Caco-2 (cell line): Measurements from ENCODE around the gene L1TD1. TPM values are rescaled to one million over a fixed set of nuclear protein-coding genes. Genes with fewer than 3 reads are reported as not detected.
"Not testable (repeated sequence)": the region's sequence is repeated elsewhere in the genome, so short reads cannot be mapped to it uniquely, and the experiment has no call there.

Source experiments
- BruUV-seq: library from RNA; stranded (reverse); fragments of 400-500 nt; replicated peaks from 2 replicates; lab custom pipeline; 2021; lab: Mats Ljungman, UMichigan
- CTCF ChIA-PET: fragments of 300-600 bp; sonication (Branson Sonifier 250); formaldehyde crosslinking; loops from one replicate; lab custom pipeline; 2022; ENCODE audit warnings: antibody characterized with exemption; lab: Charles Lee
- POLR2A ChIA-PET: fragments of 300-600 bp; sonication (Branson Sonifier 250); formaldehyde crosslinking; loops from one replicate; lab custom pipeline; 2022; ENCODE audit warnings: antibody characterized with exemption; lab: Charles Lee
- DNase-seq, 2 experiments: peaks; one replicate each; pipeline versions ENCODE4 v3.0.0 to v3.0.0-alpha.2; 2020 to 2022
- H3K27me3 ChIP-seq: replicated peaks from 2 replicates; pipeline ENCODE4 v1.6.0; 2011; ENCODE audit warnings: low read length; ENCODE audit not compliant: control insufficient read depth, insufficient read depth
- H3K36me3 ChIP-seq: 2 replicates; pipeline ENCODE4 v1.5.1; 2011; ENCODE audit warnings: low read length; ENCODE audit not compliant: control insufficient read depth, insufficient read depth
- H3K4me1 ChIP-seq: fragments of 250-450 bp; sonication (Bioruptor Pico); 2 replicates; pipeline ENCODE4 v1.5.1; 2020; ENCODE audit warnings: mild to moderate bottlenecking
- H3K4me3 ChIP-seq: 2 replicates; pipeline ENCODE4 v1.5.1; 2011; ENCODE audit warnings: low read depth, mild to moderate bottlenecking, control low read depth, low read length
- H3K9me3 ChIP-seq: fragments of 250-450 bp; sonication (Bioruptor Pico); 2 replicates; pipeline ENCODE4 v1.5.1; 2020; ENCODE audit warnings: mild to moderate bottlenecking, moderate library complexity
- H3K27ac Mint-ChIP-seq: one replicate; pipeline ENCODE4 v1.8.0; 2022; ENCODE audit warnings: mixed read lengths; ENCODE audit not compliant: unreplicated experiment
- H3K27me3 Mint-ChIP-seq: one replicate; pipeline ENCODE4 v1.8.0; 2022; ENCODE audit warnings: mixed read lengths; ENCODE audit not compliant: insufficient read depth, unreplicated experiment
- H3K36me3 Mint-ChIP-seq: one replicate; pipeline ENCODE4 v1.8.0; 2022; ENCODE audit warnings: mild to moderate bottlenecking, mixed read lengths; ENCODE audit not compliant: insufficient read depth, unreplicated experiment
- H3K4me1 Mint-ChIP-seq: one replicate; pipeline ENCODE4 v1.8.0; 2022; ENCODE audit warnings: low read depth, mixed read lengths; ENCODE audit not compliant: unreplicated experiment
- H3K4me3 Mint-ChIP-seq: one replicate; pipeline ENCODE4 v1.8.0; 2022; ENCODE audit warnings: mild to moderate bottlenecking, moderate library complexity, mixed read lengths; ENCODE audit not compliant: unreplicated experiment
- H3K9me3 Mint-ChIP-seq: one replicate; pipeline ENCODE4 v1.8.0; 2022; ENCODE audit warnings: mixed read lengths; ENCODE audit not compliant: unreplicated experiment
- intact Hi-C: fragments of 100-400 bp; cut with micrococcal nuclease; formaldehyde crosslinking; loops from one replicate; pipeline ENCODE4 v1.10.0; 2022; ENCODE audit not compliant: unreplicated experiment
- total RNA-seq: library from RNA; stranded (reverse); gene quantifications from 2 replicates; pipeline ENCODE4 v1.2.3, GENCODE V29; 2022
- TF ChIP-seq, protein P1 (sequence below), 2 experiments: fragments of 200-600 bp in 1 of 2; IDR thresholded peaks; 1 replicate in 1 of 2; 2 replicates in 1 of 2; pipeline versions ENCODE4 v1.5.1 to v1.8.0; 2011 to 2022; ENCODE audit warnings: antibody characterized with exemption in 1 of 2, control low read depth in 1 of 2, inconsistent platforms in 1 of 2, low read depth in 1 of 2, low read length in 1 of 2, mild to moderate bottlenecking in 1 of 2, moderate library complexity in 1 of 2; ENCODE audit not compliant: insufficient read depth in 1 of 2, severe bottlenecking in 1 of 2, unreplicated experiment in 1 of 2

The L1TD1 gene
- total RNA-seq, 1 experiment from 2014 or later, result 0.29 TPM

DNA sequence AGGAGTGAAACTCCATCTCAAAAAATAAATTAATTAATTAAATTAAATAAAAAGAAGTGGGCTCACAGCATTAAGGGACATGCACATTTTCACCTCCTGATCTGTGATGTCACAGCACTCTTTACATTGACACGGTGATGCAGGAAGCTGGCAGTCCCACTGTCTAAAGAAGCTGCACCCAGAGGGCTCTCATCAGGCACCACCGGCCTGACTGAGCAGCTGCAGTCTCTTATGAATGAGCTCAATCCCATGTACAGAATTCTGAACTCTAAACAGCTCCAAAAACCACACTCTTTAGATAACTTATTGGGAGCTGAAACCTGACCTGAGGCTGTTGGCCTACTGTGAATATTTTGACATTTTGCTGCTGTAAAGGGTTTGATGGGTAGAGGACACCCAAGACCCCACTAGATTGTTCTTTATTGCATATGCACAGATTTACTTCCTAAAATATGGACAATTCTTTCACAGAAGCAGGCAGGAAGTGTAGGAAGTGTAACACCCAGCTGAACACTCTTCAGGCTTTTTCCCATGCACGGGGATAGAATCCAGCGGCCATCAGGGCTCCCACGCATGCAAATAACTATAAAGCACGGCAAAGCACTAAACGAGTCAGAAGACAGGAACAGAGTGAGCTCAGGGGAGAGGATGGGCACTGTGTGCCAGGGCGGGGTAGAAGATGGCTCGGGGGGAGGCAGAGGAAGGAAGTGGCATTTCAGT, 46.2 kb downstream of the L1TD1 start:
- Histone ChIP-seq H3K9me3 (no peaks in the 10 kb centered on the region; the same call in 1 of the 2 replicates), H3K4me1 (peaks cover 25% of the 10 kb centered on the region), H3K4me3 (no peak overlapping the region), H3K36me3 (no peaks in the 10 kb centered on the region), H3K27me3 (no peaks in the 10 kb centered on the region)
- DNase-seq, result no peak
- TF ChIP-seq, protein P1, sequence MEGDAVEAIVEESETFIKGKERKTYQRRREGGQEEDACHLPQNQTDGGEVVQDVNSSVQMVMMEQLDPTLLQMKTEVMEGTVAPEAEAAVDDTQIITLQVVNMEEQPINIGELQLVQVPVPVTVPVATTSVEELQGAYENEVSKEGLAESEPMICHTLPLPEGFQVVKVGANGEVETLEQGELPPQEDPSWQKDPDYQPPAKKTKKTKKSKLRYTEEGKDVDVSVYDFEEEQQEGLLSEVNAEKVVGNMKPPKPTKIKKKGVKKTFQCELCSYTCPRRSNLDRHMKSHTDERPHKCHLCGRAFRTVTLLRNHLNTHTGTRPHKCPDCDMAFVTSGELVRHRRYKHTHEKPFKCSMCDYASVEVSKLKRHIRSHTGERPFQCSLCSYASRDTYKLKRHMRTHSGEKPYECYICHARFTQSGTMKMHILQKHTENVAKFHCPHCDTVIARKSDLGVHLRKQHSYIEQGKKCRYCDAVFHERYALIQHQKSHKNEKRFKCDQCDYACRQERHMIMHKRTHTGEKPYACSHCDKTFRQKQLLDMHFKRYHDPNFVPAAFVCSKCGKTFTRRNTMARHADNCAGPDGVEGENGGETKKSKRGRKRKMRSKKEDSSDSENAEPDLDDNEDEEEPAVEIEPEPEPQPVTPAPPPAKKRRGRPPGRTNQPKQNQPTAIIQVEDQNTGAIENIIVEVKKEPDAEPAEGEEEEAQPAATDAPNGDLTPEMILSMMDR (IDR thresholded peaks at IDR 0.05; ENCODE audit: insufficient read depth in 1 of 2, low read depth in 1 of 2, low read length in 1 of 2, severe bottlenecking in 1 of 2, unreplicated experiment in 1 of 2), result no peak
- Mint-ChIP-seq H3K4me3 (no peak overlapping the region), H3K27ac (no peak overlapping the region), H3K4me1 (peaks cover 19% of the 10 kb centered on the region), H3K9me3 (no peaks in the 10 kb centered on the region), H3K36me3 (peaks cover 43% of the 10 kb centered on the region), H3K27me3 (no peaks in the 10 kb centered on the region)
- ChIA-PET POLR2A (no interaction called here), CTCF (no interaction called here)
- intact Hi-C loops, result no loop called here
- no TSS peak for BruUV-seq

GRCh38 chr1:62241371-62242131, 46.9 kb downstream of the L1TD1 start:
- ChIA-PET CTCF (no interaction called here), POLR2A (no interaction called here)
- TF ChIP-seq, protein P1 (IDR thresholded peaks at IDR 0.05; ENCODE audit: insufficient read depth in 1 of 2, low read depth in 1 of 2, low read length in 1 of 2, severe bottlenecking in 1 of 2, unreplicated experiment in 1 of 2), result no peak
- H3K27me3 ChIP-seq, result no peaks in the 10 kb centered on the region
- no peaks in the 10 kb centered on the region for H3K36me3 ChIP-seq
- H3K9me3 Mint-ChIP-seq, result no peaks in the 10 kb centered on the region
- BruUV-seq, result no TSS peak
- H3K4me1 ChIP-seq, result peaks cover 25% of the 10 kb centered on the region
- DNase-seq, result no peak
- intact Hi-C loops, result no loop called here
- no peaks in the 10 kb centered on the region for H3K27me3 Mint-ChIP-seq
- H3K27ac Mint-ChIP-seq, result no peak overlapping the region
- H3K9me3 ChIP-seq, result no peaks in the 10 kb centered on the region; the same call in 1 of the 2 replicates
- H3K36me3 Mint-ChIP-seq, result peaks cover 48% of the 10 kb centered on the region
- no peak overlapping the region for H3K4me3 ChIP-seq
- H3K4me1 Mint-ChIP-seq, result peaks cover 15% of the 10 kb centered on the region
- no peak overlapping the region for H3K4me3 Mint-ChIP-seq

DNA sequence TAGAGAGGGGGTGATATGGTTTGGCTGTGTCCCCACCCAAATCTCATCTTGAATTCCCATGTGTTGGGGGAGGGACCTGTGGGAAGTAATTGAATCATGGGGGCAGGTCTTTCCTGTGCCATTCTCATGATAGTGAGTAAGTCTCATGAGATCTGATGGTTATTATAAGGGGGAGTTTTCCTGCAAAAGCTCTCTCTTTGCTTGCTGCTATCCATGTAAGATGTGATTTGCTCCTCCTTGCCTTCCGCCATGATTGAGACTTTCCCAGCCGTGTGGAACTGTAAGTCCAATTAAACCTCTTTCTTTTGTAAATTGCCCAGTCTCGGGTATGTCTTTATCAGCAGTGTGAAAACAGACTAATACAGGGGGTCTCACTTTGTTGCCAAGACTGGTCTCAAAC, 49.7 kb downstream of the L1TD1 start:
- H3K27me3 Mint-ChIP-seq, H3K4me3 Mint-ChIP-seq, DNase-seq, H3K4me1 Mint-ChIP-seq, BruUV-seq, H3K27me3 ChIP-seq, H3K36me3 ChIP-seq, H3K4me1 ChIP-seq, H3K9me3 ChIP-seq, H3K9me3 Mint-ChIP-seq, H3K27ac Mint-ChIP-seq, intact Hi-C loops, POLR2A ChIA-PET, H3K4me3 ChIP-seq: not testable (repeated sequence)
- H3K36me3 Mint-ChIP-seq, result peaks cover 48% of the 10 kb centered on the region
- CTCF ChIA-PET, result interaction anchor here (0.6 kb wide), 1 partner anchor 12 kb away, joined by 4 read pairs; no protein-coding TSS in a partner anchor
